Fibroblast of pulmonary artery (primary cell): ENCODE results near the gene DCLK3.

Experiments
- DNase-seq: peaks from one replicate; pipeline ENCODE4 v3.0.0-alpha.2; 2010; ENCODE audit warnings: low read depth
- H3K4me3 ChIP-seq: replicated peaks from 2 replicates; pipeline ENCODE4 v1.5.1; 2011; ENCODE audit warnings: low read depth, mild to moderate bottlenecking, control low read depth, low read length, moderate library complexity
- CTCF ChIP-seq: IDR thresholded peaks from 2 replicates; pipeline ENCODE4 v1.5.1; 2011; ENCODE audit warnings: mild to moderate bottlenecking, control low read depth, low read length, inconsistent platforms; ENCODE audit errors: missing control alignments

DCLK3 gene

GRCh38 chr3:36666166-36666565, 98.2 kb downstream of the DCLK3 start:
- TF ChIP-seq CTCF = no peak
- no peak overlapping the region for H3K4me3 ChIP-seq
- DNase-seq = no peak

- no peak for TF ChIP-seq CTCF
- no peak overlapping the region for H3K4me3 ChIP-seq
- peak; percentile 38 for DNase-seq
Observed at GRCh38 chr3:36663666-36664291, 100.6 kb downstream of the DCLK3 start.

GRCh38 chr3:36662626-36663025, 101.7 kb downstream of the DCLK3 start:
- DNase-seq = no peak
- no peak overlapping the region for H3K4me3 ChIP-seq
- TF ChIP-seq CTCF = no peak
